OCI-LY1 (cell line): Measurements from ENCODE around the gene C1QTNF9.

Experiments
- H2AFZ ChIP-seq: fragments of 200-600 bp; sonication (generic), shearing (Covaris generic); 2 replicates; pipeline ENCODE4 v1.6.0; 2014; ENCODE audit warnings: antibody characterized with exemption, mild to moderate bottlenecking, low read length
- H3F3A ChIP-seq: fragments of 200-600 bp; sonication (generic), shearing (Covaris generic); 2 replicates; pipeline ENCODE4 v1.6.0; 2014; ENCODE audit warnings: mild to moderate bottlenecking, antibody characterized with exemption, low read length, moderate library complexity; ENCODE audit not compliant: insufficient read depth
- H3K27ac ChIP-seq: fragments of 200-600 bp; sonication (generic); 2 replicates; pipeline ENCODE4 v1.5.1; 2014; ENCODE audit warnings: low read length, mixed run types, mild to moderate bottlenecking, low read depth; ENCODE audit not compliant: poor library complexity, severe bottlenecking
- H3K27me3 ChIP-seq: fragments of 200-600 bp; sonication (generic); 2 replicates; pipeline ENCODE4 v1.6.0; 2014; ENCODE audit warnings: antibody characterized with exemption, mild to moderate bottlenecking, low read length, moderate library complexity; ENCODE audit not compliant: insufficient read depth
- H3K36me3 ChIP-seq: fragments of 200-600 bp; sonication (generic); 2 replicates; pipeline ENCODE4 v1.6.1; 2014; ENCODE audit warnings: mild to moderate bottlenecking, antibody characterized with exemption, low read length, moderate library complexity, mixed read lengths; ENCODE audit not compliant: insufficient read depth
- H3K4me1 ChIP-seq: fragments of 200-600 bp; sonication (generic); 2 replicates; pipeline ENCODE4 v1.5.1; 2014; ENCODE audit warnings: mild to moderate bottlenecking, low read length, moderate library complexity; ENCODE audit not compliant: insufficient read depth, severe bottlenecking
- H3K4me2 ChIP-seq: fragments of 200-600 bp; sonication (generic), shearing (Covaris generic); 2 replicates; pipeline ENCODE4 v1.6.1; 2014; ENCODE audit warnings: low read length
- H3K4me3 ChIP-seq: fragments of 200-600 bp; sonication (generic); 2 replicates; pipeline ENCODE4 v1.5.1; 2014; ENCODE audit warnings: low read length, low read depth, mild to moderate bottlenecking, mixed read lengths; ENCODE audit not compliant: poor library complexity, severe bottlenecking
- H3K79me2 ChIP-seq: fragments of 200-600 bp; shearing (Covaris generic); 2 replicates; pipeline ENCODE4 v1.6.1; 2016; ENCODE audit warnings: mixed run types, low read length, mixed read lengths; ENCODE audit not compliant: insufficient read depth
- H3K9ac ChIP-seq: fragments of 200-600 bp; sonication (generic), shearing (Covaris generic); 2 replicates; pipeline ENCODE4 v1.6.1; 2014; ENCODE audit warnings: mild to moderate bottlenecking, low read length, mixed read lengths
- H3K9me2 ChIP-seq: fragments of 200-600 bp; sonication (generic), shearing (Covaris generic); 2 replicates; pipeline ENCODE4 v1.6.1; 2014; ENCODE audit warnings: low read depth, mild to moderate bottlenecking, low read length, mixed read lengths
- H3K9me3 ChIP-seq: fragments of 200-600 bp; shearing (Covaris generic); 2 replicates; pipeline ENCODE4 v1.6.1; 2014; ENCODE audit warnings: low read length, mixed read lengths
- H4K20me1 ChIP-seq: fragments of 200-600 bp; sonication (generic), shearing (Covaris generic); 2 replicates; pipeline ENCODE4 v1.6.0; 2016; ENCODE audit warnings: mild to moderate bottlenecking, low read length; ENCODE audit not compliant: insufficient read depth
- EZH2 ChIP-seq: fragments of 200-600 bp; sonication (generic), shearing (Covaris generic); IDR thresholded peaks from 2 replicates; pipeline ENCODE4 v1.8.0; 2017; ENCODE audit warnings: borderline replicate concordance, mixed run types, mild to moderate bottlenecking, antibody characterized with exemption, low read length, moderate library complexity, mixed read lengths
- TF ChIP-seq, protein P1 (sequence below): fragments of 200-600 bp; sonication (generic), shearing (Covaris generic); IDR thresholded peaks from 2 replicates; pipeline ENCODE4 v1.5.1; 2017; ENCODE audit warnings: mild to moderate bottlenecking, antibody characterized with exemption, low read length, moderate library complexity, mixed read lengths

Gene C1QTNF9

DNA sequence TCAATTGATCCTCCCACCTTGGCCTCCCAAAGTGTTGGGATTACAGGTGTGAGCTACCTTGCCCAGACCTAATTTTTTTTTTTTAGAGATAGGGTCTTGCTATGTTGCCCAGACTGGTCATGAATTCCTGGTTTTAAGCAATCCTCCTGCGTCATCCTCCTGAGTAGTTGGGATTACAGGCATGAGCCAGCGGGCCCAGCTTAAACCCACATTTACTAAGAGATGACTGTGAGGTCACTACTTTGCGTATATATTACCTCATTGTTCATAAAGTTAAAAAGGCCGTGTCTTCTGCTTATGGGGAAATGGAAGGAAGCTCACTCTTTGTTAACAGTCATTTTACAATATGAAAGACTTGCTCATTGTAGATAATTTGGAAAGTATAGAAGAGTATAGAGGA, 39.6 kb upstream of the C1QTNF9 start:
- Histone ChIP-seq H4K20me1 (no peaks in the 10 kb centered on the region), H3K9me3 (no peaks in the 10 kb centered on the region), H3F3A (no peaks in the 10 kb centered on the region), H3K36me3 (no peaks in the 10 kb centered on the region), H3K9me2 (no peaks in the 10 kb centered on the region), H2AFZ (no peak overlapping the region), H3K27ac (no peak overlapping the region), H3K27me3 (no peaks in the 10 kb centered on the region), H3K79me2 (no peaks in the 10 kb centered on the region), H3K4me1 (no peaks in the 10 kb centered on the region), H3K4me3 (no peak overlapping the region), H3K9ac (no peak overlapping the region), H3K4me2 (no peak overlapping the region)
- TF ChIP-seq EZH2: no peak
- TF ChIP-seq, protein P1, sequence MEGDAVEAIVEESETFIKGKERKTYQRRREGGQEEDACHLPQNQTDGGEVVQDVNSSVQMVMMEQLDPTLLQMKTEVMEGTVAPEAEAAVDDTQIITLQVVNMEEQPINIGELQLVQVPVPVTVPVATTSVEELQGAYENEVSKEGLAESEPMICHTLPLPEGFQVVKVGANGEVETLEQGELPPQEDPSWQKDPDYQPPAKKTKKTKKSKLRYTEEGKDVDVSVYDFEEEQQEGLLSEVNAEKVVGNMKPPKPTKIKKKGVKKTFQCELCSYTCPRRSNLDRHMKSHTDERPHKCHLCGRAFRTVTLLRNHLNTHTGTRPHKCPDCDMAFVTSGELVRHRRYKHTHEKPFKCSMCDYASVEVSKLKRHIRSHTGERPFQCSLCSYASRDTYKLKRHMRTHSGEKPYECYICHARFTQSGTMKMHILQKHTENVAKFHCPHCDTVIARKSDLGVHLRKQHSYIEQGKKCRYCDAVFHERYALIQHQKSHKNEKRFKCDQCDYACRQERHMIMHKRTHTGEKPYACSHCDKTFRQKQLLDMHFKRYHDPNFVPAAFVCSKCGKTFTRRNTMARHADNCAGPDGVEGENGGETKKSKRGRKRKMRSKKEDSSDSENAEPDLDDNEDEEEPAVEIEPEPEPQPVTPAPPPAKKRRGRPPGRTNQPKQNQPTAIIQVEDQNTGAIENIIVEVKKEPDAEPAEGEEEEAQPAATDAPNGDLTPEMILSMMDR: no peak

DNA sequence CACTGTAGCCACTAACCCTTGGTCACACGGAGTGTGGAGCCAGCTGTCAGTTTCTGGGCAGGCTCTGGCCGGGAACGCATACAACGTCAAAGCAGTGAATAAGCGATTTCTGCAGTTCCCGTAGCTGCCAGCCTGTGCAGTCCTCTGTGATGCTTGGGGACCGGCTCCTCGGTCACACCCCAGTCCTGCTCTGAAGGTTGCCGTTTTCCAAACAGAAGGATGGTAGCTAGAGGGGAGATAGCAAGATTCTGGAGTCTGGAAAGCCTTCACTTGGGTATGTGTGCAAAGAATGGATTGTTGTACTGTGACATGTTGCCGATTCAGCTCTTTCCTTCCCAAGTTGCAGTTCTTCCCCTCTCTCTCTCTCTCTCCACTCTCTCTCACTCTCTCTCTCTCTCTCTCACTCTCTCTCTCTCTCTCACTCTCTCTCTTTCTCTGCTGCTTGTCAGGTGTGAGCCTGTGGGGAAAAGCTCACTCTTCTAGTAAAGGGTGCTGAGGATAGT, 38.7 kb upstream of the C1QTNF9 start:
- Histone ChIP-seq H3K4me2 (no peak overlapping the region), H3K9me3 (no peaks in the 10 kb centered on the region), H3K79me2 (no peaks in the 10 kb centered on the region), H3K27ac (no peak overlapping the region), H3K36me3 (no peaks in the 10 kb centered on the region), H3F3A (no peaks in the 10 kb centered on the region), H3K4me1 (no peaks in the 10 kb centered on the region), H3K9me2 (no peaks in the 10 kb centered on the region), H3K27me3 (no peaks in the 10 kb centered on the region), H4K20me1 (no peaks in the 10 kb centered on the region), H3K9ac (no peak overlapping the region), H2AFZ (no peak overlapping the region), H3K4me3 (no peak overlapping the region)
- TF ChIP-seq, protein P1: no peak
- TF ChIP-seq EZH2: no peak

DNA sequence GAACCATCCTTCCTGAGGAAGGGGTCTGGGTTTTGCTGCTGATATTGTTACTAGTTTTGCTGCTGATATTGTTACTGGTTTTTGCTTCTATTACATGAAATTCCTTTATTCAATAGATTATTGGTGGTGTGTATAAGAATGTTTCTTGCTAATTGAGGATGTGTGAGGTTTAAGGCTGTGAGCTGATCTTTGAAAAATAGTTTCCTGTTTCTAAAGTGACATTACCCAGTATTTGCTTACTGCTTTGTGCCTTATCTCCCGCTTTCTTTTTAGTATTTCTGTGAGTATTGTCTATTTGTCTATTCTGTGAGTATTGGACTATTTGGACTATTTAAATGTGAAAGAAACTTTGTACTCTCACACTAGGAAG, 38.2 kb upstream of the C1QTNF9 start:
- H3K27ac ChIP-seq: no peak overlapping the region
- H4K20me1 ChIP-seq: no peaks in the 10 kb centered on the region
- H3K79me2 ChIP-seq: no peaks in the 10 kb centered on the region
- H3K9me2 ChIP-seq: no peaks in the 10 kb centered on the region
- no peaks in the 10 kb centered on the region for H3K4me1 ChIP-seq
- H3K36me3 ChIP-seq: no peaks in the 10 kb centered on the region
- H3K9ac ChIP-seq: no peak overlapping the region
- no peaks in the 10 kb centered on the region for H3K9me3 ChIP-seq
- no peak overlapping the region for H3K4me3 ChIP-seq
- H2AFZ ChIP-seq: no peak overlapping the region
- H3F3A ChIP-seq: no peaks in the 10 kb centered on the region
- H3K27me3 ChIP-seq: no peaks in the 10 kb centered on the region
- no peak for TF ChIP-seq EZH2
- TF ChIP-seq, protein P1: no peak
- H3K4me2 ChIP-seq: no peak overlapping the region
